Measurements from ENCODE around the gene SKI.
A peak's percentile ranks its signal among the peaks of the same experiment; 100 is the strongest.

Gene SKI

DNA sequence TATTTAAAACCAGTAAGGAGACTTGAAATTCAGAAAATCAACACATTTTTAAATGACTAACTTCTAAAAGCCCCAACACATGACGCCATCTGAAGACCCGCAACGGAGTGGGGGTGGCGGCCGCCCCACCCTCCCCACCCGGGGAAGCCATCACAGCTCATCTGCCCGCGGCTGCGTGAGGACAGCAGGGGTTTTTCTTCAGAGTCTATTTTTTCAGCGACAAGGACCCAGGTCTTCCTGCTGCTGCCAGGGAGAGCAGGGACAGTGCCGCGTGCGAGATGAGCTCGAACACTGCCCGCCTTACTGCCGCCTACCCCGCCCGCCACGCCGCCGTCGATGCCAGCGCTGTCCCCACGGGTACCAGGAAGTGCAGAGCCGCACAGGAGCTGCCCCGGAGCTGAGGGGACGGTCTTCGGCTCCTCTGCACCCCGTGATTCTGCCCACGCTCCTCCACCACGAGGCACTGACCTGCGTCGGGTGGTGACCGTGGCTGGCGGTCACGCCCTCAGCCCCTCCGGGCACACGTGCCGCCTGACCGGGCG is 79.0 kb downstream of the SKI start:
- DNase-seq (ENCODE audit: low spot score) = no peak

DNA sequence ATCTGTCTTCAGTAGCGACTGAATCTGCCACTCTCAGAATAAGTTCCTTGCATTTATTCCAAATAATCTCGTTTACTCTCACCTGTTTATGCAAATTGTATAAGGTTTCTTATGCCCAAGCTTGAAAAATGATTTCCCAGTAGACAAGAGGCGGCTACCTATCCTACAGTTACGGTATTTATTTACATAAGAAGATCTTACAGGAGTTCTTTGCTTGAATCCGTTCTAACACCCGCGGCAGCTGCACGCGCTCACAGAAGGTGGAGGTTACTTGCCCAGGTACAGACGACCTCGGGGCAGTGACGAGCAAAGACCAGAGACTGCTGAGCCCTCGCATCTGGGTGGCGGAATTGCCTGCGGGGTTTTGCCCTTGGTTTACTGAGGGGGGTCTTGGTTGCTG is 79.9 kb downstream of the SKI start:
- DNase-seq (ENCODE audit: low spot score) = no peak

- DNase-seq (ENCODE audit: low spot score) = no peak
Measured at GRCh38 chr1:2308844-2309243, 80.7 kb downstream of the SKI start.

GRCh38 chr1:2310332-2311183 is 82.4 kb downstream of the SKI start:
- DNase-seq (ENCODE audit: low spot score) = no peak

GRCh38 chr1:2311184-2312032 is 83.3 kb downstream of the SKI start:
- DNase-seq (ENCODE audit: low spot score) = peak; percentile 44

DNA sequence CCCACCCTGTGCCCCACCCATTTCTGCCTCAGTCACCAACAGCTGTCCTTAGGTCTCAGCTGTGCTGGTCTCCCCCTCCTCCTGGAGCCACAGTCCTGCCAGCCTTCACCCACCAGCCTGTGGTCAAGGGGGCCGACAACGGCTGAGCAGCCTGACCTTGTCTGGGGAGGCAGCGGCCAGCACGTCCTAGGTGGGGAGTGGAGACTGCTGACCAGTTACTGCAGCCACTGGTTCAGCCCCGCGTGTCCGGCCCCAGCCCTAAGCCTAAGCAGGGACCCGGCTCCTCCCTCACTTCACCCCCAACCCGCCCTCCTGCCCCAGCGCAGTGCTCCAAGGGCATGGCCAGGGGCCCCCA is 84.0 kb downstream of the SKI start:
- no peak for DNase-seq (ENCODE audit: low spot score)

DNA sequence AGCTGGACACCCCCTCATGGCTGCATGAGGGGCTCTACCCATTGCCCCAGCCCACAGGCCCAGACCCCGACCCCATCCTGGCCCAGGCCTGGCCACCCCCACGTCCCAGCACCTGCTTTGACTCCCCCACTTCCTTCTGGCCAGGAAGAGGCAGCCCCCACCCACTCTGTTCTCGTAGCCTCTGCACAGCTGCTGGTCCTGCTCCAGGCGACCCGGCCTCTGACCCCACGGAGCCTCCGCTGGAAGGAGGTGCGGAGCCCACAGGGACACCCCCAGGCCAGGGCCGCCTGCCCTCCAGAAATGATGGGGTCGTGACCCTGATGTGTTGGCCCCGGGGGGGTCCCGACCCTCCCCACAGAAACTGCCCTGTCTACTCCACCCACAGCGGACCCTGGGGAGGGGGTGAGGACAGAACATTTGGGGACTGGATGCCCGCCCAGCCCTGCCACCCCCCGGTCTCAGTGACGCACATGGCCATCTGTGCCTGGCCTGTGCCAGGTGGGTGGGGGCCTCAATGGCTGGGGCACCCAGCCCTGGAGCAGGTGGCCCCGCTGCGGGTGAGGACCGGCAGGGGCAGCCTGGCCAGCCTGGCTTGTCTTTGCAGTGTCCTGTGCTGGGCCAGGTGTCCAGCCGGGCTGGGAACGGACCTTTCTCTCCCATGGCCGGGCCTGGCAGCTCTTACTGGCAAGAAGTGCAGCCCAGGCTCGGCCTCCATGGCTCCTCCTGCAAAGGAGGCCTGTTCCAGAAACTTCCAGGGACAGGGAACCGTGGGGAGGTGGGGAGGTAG is 84.6 kb downstream of the SKI start:
- no peak for DNase-seq (ENCODE audit: low spot score)

DNA sequence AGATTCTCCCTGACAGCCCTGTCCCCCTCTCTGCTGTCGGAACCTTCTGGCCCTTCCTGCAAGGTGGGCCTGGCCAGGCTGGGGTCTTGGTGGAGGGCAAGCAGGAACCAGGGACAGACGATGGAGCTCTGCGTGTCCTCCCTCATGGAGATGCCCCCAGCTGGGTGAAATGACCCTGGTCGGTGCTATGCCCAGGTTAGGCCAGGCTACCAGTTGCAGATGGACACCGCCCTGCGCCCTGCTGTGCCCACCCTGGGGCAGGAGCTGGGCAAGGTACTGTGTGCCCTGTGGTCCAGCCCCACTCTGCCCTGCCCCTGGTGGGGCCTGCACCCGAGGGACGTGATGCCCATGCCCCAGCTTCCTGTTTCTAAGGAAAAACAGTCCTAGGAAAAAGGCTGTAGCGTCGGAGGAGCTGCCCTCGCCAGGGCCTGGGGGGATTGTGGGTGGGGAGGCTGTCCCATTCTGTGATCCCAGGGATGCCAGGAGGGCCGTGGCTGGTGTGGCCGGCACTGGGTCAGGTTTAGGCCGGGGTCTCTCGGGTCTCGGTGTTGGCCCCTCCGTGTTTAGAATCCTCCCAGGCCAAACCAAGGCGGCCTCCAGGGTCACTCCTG is 85.6 kb downstream of the SKI start:
- no peak for DNase-seq (ENCODE audit: low spot score)

GRCh38 chr1:2314273-2314802 is 86.2 kb downstream of the SKI start:
- DNase-seq (ENCODE audit: low spot score) = no peak

- DNase-seq (ENCODE audit: low spot score) = peak; percentile 57
Measured at GRCh38 chr1:2314803-2315673, 86.9 kb downstream of the SKI start.

DNA sequence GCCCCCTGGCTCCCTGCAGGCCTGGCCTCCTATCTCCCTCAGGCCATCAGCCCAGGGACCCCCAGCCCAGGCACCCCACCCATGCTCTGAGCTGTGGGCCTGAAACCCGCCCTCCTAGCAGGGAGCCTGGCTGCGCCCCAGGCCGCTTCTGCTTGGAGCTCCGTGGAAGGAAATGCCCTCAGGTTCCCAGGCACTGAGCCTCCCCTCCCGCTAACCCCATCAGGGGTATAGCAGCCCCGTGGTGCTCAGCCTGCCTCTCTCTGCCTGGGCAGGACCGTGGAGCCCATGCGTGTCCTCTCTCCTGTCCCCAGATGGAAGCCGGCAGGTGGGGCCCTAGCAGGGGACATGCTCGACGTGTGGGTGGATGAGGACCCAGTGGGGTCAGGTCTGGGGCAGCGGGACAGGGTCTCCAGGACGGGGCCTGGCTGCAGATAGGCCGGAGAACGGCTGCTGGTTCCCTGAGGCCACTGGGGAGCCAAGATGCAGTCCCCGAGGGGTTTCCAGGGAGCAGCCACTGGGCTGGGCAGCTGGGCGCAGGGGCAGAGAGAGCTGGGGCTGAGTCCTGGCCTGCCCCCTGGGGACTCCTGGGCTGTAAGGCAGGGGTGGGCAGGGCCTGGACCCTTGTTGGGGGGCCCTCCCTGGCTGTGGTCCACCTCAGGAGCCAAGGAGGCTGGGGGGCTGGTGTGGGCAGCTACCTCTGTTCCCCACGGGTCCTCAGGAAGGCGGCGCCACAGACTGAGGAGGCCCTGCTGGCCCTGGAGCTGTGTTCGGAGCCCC is 87.7 kb downstream of the SKI start:
- no peak for DNase-seq (ENCODE audit: low spot score)

DNA sequence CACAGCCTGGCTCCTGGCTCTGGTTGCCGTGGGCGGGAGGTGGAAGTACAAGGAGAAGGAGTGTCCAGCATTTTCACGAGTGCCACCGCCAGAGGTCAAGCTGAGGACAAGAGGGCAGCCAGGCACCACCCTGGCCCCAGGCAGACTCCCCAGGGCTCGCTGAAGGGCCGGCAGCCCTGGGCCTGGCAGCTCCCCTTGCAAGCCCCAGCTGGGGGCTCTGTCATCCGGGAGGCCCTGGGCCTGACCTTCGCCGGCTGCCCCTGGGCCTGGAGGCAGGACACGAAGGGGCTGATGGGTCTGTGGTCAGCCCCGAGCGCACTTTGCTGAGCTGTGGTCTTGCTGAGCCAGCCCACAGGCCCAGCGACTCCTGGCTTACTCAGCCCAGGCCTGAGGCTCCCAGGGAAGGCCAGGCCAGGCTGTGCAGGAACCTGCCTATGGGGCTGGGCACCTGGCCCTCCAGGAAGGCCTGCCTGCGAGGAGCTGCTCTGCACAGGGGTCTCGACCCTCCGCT is 88.4 kb downstream of the SKI start:
- DNase-seq (ENCODE audit: low spot score) = no peak

GRCh38 chr1:2317230-2318065 is 89.3 kb downstream of the SKI start:
- no peak for DNase-seq (ENCODE audit: low spot score)

DNA sequence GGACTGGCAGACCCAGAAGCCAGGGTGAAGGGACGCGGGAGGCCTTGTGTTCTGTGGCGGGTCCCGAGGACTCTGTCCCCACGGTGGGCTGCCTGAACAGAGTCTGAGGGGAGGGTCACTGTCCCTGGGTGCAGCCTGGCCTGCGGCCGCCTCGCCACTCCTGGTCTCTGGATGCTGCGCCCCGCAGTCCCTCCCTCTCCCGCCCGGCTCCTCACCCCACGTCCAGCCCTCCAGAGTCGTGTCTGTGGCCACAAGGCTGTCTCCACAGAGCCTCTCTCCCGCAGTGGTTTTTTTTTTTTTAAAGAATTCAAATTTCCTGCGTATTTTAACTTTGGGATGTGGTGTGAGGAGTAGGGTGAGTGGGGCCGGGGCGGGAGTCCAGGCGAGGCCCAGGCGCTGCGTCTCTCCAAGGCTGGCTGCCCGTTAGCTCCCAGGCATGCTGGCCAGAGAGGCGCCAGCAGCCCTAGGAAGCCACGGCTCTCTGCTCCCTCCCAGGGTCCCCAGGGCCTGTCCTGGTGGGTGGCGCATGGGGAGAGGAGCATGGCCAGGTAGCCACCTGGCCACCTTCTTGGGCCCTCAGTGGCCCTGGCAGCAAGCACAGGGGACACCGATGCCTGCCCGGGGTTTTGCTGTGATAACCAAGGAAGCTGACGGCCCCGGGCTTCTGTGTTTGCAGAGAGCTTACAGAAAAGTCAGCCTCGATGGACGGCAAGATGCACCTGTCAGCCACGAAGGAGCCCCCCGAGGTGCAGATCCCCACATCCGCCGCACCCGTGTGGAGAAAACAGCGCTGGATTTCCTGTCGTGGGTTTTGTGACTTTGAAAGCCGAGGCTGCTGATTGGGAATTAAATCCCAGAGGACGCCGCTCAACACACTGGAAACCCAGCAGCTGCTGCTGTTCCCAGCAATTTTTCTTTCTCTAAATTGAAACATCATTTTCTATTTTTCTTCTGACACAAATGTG is 90.5 kb downstream of the SKI start:
- no peak for DNase-seq (ENCODE audit: low spot score)

DNA sequence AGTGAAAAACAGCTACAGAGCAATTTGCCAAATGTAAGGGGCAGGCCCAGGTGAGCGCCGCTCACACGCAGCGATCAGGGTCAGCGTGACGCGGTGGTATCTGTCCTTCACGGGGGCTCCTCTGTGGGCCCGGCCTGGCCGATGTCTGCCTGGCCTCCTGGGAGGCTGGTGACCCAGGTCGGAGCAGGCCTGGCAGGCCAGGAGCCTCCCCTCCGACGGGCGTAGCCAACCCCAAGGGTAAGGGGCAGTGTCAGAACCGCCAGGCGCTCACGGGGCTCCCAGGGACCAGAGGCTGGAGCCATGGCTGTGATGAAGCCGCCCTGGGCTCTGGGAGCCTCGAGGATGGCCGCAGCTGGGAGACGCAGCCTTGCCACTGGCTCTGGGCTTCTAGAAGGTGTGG is 91.2 kb downstream of the SKI start:
- DNase-seq (ENCODE audit: low spot score) = no peak

- DNase-seq (ENCODE audit: low spot score) = no peak
Measured at GRCh38 chr1:2320006-2320405, 91.9 kb downstream of the SKI start.
